Measurements from ENCODE around the gene MOB2.

- TF ChIP-seq CTCF (IDR thresholded peaks at IDR 0.05) (no peak), POLR2A (IDR thresholded peaks at IDR 0.05) (no peak)
These were observed 47.6 kb upstream of the MOB2 start for GRCh38 chr11:1534171-1534570.

Data from Peyer's patch (tissue), 4 donors.